ENCODE results near the gene PPM1F.

Gene PPM1F

GRCh38 chr22:21952586-21953571 lies at the start of gene PPM1F:
Gene PPM1F, minus strand, starts transcription at chr22:21952848. Its CDS starts 6,800 bp downstream, at chr22:21946048.
- DNase-seq = peak; percentile 31

- DNase-seq = no peak
These were observed 49.2 kb upstream of the PPM1F start for GRCh38 chr22:22001664-22002525.

- DNase-seq = no peak
These were observed 46.1 kb upstream of the PPM1F start for GRCh38 chr22:21998595-21999247.

GRCh38 chr22:21996175-21996720 lies 43.6 kb upstream of the PPM1F start:
- DNase-seq = no peak

- DNase-seq = no peak
These were observed 43.0 kb upstream of the PPM1F start for GRCh38 chr22:21995660-21996059.

- no peak for DNase-seq
These were observed 42.3 kb upstream of the PPM1F start for GRCh38 chr22:21994881-21995444.

GRCh38 chr22:21992593-21993237 lies 40.1 kb upstream of the PPM1F start:
- no peak for DNase-seq

- no peak for DNase-seq
These were observed 39.1 kb upstream of the PPM1F start for GRCh38 chr22:21991774-21992173.

GRCh38 chr22:21991304-21991596 lies 38.6 kb upstream of the PPM1F start:
- DNase-seq = no peak

GRCh38 chr22:21990445-21991303 lies 38.0 kb upstream of the PPM1F start:
- no peak for DNase-seq

GRCh38 chr22:21989049-21989448 lies 36.4 kb upstream of the PPM1F start:
- DNase-seq = no peak

GRCh38 chr22:21985214-21985613 lies 32.6 kb upstream of the PPM1F start:
- no peak for DNase-seq

GRCh38 chr22:21984793-21985192 lies 32.1 kb upstream of the PPM1F start:
- DNase-seq = peak; percentile 5

GRCh38 chr22:21982338-21982965 lies 29.8 kb upstream of the PPM1F start, which contains the start of gene TOP3B:
Gene TOP3B, minus strand, starts transcription at chr22:21982787. Its CDS starts 7,078 bp downstream, at chr22:21975709.
- peak; percentile 57 for DNase-seq

- no peak for DNase-seq
These were observed 29.2 kb upstream of the PPM1F start for GRCh38 chr22:21981874-21982273.

- DNase-seq = no peak
These were observed 27.9 kb upstream of the PPM1F start for GRCh38 chr22:21980547-21980946.

GRCh38 chr22:21978564-21979386 lies 26.1 kb upstream of the PPM1F start:
- DNase-seq = no peak

- no peak for DNase-seq
These were observed 25.2 kb upstream of the PPM1F start for GRCh38 chr22:21977814-21978213.

- no peak for DNase-seq
These were observed 23.3 kb upstream of the PPM1F start for GRCh38 chr22:21975854-21976345.

Measured in amniotic stem cell (primary cell).